ENCODE measurements around the gene SCUBE1.

Gene SCUBE1

GRCh38 chr22:43297270-43298061, 45.7 kb downstream of the SCUBE1 start:
- H3K9ac ChIP-seq (ENCODE audit: low read depth, low read length): no peak overlapping the region
- no peaks in the 10 kb centered on the region for H3K4me1 ChIP-seq (ENCODE audit: insufficient read depth, low read length)
- H3K4me3 ChIP-seq (ENCODE audit: low read length): no peak overlapping the region
- no peaks in the 10 kb centered on the region for H3K9me3 ChIP-seq (ENCODE audit: insufficient read depth, low read depth, low read length)
- no peaks in the 10 kb centered on the region for H3K36me3 ChIP-seq (ENCODE audit: insufficient read depth, low read depth, low read length)
- H3K27ac ChIP-seq (ENCODE audit: low read length): no peak overlapping the region
- H3K27me3 ChIP-seq (ENCODE audit: insufficient read depth, low read length): no peaks in the 10 kb centered on the region

GRCh38 chr22:43296276-43296902, 46.8 kb downstream of the SCUBE1 start:
- no peaks in the 10 kb centered on the region for H3K27me3 ChIP-seq (ENCODE audit: insufficient read depth, low read length)
- no peak overlapping the region for H3K27ac ChIP-seq (ENCODE audit: low read length)
- no peaks in the 10 kb centered on the region for H3K9me3 ChIP-seq (ENCODE audit: insufficient read depth, low read depth, low read length)
- H3K36me3 ChIP-seq (ENCODE audit: insufficient read depth, low read depth, low read length): no peaks in the 10 kb centered on the region
- H3K9ac ChIP-seq (ENCODE audit: low read depth, low read length): no peak overlapping the region
- H3K4me3 ChIP-seq (ENCODE audit: low read length): no peak overlapping the region
- H3K4me1 ChIP-seq (ENCODE audit: insufficient read depth, low read length): no peaks in the 10 kb centered on the region

- H3K4me1 ChIP-seq (ENCODE audit: insufficient read depth, low read length): no peaks in the 10 kb centered on the region
- H3K4me3 ChIP-seq (ENCODE audit: low read length): no peak overlapping the region
- H3K9ac ChIP-seq (ENCODE audit: low read depth, low read length): no peak overlapping the region
- no peak overlapping the region for H3K27ac ChIP-seq (ENCODE audit: low read length)
- H3K9me3 ChIP-seq (ENCODE audit: insufficient read depth, low read depth, low read length): no peaks in the 10 kb centered on the region
- H3K36me3 ChIP-seq (ENCODE audit: insufficient read depth, low read depth, low read length): no peaks in the 10 kb centered on the region
- no peaks in the 10 kb centered on the region for H3K27me3 ChIP-seq (ENCODE audit: insufficient read depth, low read length)
These were observed 47.5 kb downstream of the SCUBE1 start for GRCh38 chr22:43295660-43296059.

- no peaks in the 10 kb centered on the region for H3K36me3 ChIP-seq (ENCODE audit: insufficient read depth, low read depth, low read length)
- no peaks in the 10 kb centered on the region for H3K4me1 ChIP-seq (ENCODE audit: insufficient read depth, low read length)
- no peak overlapping the region for H3K27ac ChIP-seq (ENCODE audit: low read length)
- H3K9me3 ChIP-seq (ENCODE audit: insufficient read depth, low read depth, low read length): no peaks in the 10 kb centered on the region
- no peak overlapping the region for H3K4me3 ChIP-seq (ENCODE audit: low read length)
- no peaks in the 10 kb centered on the region for H3K27me3 ChIP-seq (ENCODE audit: insufficient read depth, low read length)
- no peak overlapping the region for H3K9ac ChIP-seq (ENCODE audit: low read depth, low read length)
These were observed 48.0 kb downstream of the SCUBE1 start for GRCh38 chr22:43295173-43295572.

- H3K27me3 ChIP-seq (ENCODE audit: insufficient read depth, low read length): no peaks in the 10 kb centered on the region
- H3K9ac ChIP-seq (ENCODE audit: low read depth, low read length): no peak overlapping the region
- H3K36me3 ChIP-seq (ENCODE audit: insufficient read depth, low read depth, low read length): no peaks in the 10 kb centered on the region
- no peak overlapping the region for H3K4me3 ChIP-seq (ENCODE audit: low read length)
- H3K9me3 ChIP-seq (ENCODE audit: insufficient read depth, low read depth, low read length): no peaks in the 10 kb centered on the region
- no peak overlapping the region for H3K27ac ChIP-seq (ENCODE audit: low read length)
- H3K4me1 ChIP-seq (ENCODE audit: insufficient read depth, low read length): peaks cover 4% of the 10 kb centered on the region; the same call in 1 of the 2 replicates
These were observed 49.3 kb downstream of the SCUBE1 start for GRCh38 chr22:43293655-43294392.

- no peaks in the 10 kb centered on the region for H3K9me3 ChIP-seq (ENCODE audit: insufficient read depth, low read depth, low read length)
These were observed 49.9 kb downstream of the SCUBE1 start for GRCh38 chr22:43293259-43293654.

GRCh38 chr22:43292630-43293018, 50.5 kb downstream of the SCUBE1 start:
- no peak overlapping the region for H3K4me3 ChIP-seq (ENCODE audit: low read length)
- no peaks in the 10 kb centered on the region for H3K9me3 ChIP-seq (ENCODE audit: insufficient read depth, low read depth, low read length)
- peaks cover 5% of the 10 kb centered on the region; the same call in 1 of the 2 replicates for H3K4me1 ChIP-seq (ENCODE audit: insufficient read depth, low read length)
- no peak overlapping the region for H3K9ac ChIP-seq (ENCODE audit: low read depth, low read length)
- no peaks in the 10 kb centered on the region for H3K36me3 ChIP-seq (ENCODE audit: insufficient read depth, low read depth, low read length)
- no peak overlapping the region for H3K27ac ChIP-seq (ENCODE audit: low read length)
- H3K27me3 ChIP-seq (ENCODE audit: insufficient read depth, low read length): no peaks in the 10 kb centered on the region

More at GRCh38 chr22:43293259-43293654, 49.9 kb downstream of the SCUBE1 start:
- peaks cover 5% of the 10 kb centered on the region; the same call in 1 of the 2 replicates for H3K4me1 ChIP-seq (ENCODE audit: insufficient read depth, low read length)
- no peaks in the 10 kb centered on the region for H3K27me3 ChIP-seq (ENCODE audit: insufficient read depth, low read length)
- no peak overlapping the region for H3K4me3 ChIP-seq (ENCODE audit: low read length)
- no peaks in the 10 kb centered on the region for H3K36me3 ChIP-seq (ENCODE audit: insufficient read depth, low read depth, low read length)
- no peak overlapping the region for H3K27ac ChIP-seq (ENCODE audit: low read length)
- no peak overlapping the region for H3K9ac ChIP-seq (ENCODE audit: low read depth, low read length)

GRCh38 chr22:43291381-43291780, 51.8 kb downstream of the SCUBE1 start:
- Histone ChIP-seq H3K4me3 (ENCODE audit: low read length) (no peak overlapping the region), H3K9me3 (ENCODE audit: insufficient read depth, low read depth, low read length) (no peaks in the 10 kb centered on the region), H3K27me3 (ENCODE audit: insufficient read depth, low read length) (no peaks in the 10 kb centered on the region), H3K4me1 (ENCODE audit: insufficient read depth, low read length) (peaks cover 5% of the 10 kb centered on the region; the same call in 1 of the 2 replicates), H3K27ac (ENCODE audit: low read length) (no peak overlapping the region), H3K9ac (ENCODE audit: low read depth, low read length) (no peak overlapping the region), H3K36me3 (ENCODE audit: insufficient read depth, low read depth, low read length) (no peaks in the 10 kb centered on the region)

- no peaks in the 10 kb centered on the region for H3K36me3 ChIP-seq (ENCODE audit: insufficient read depth, low read depth, low read length)
- H3K4me1 ChIP-seq (ENCODE audit: insufficient read depth, low read length): peaks cover 5% of the 10 kb centered on the region; the same call in 1 of the 2 replicates
- no peak overlapping the region for H3K27ac ChIP-seq (ENCODE audit: low read length)
- no peaks in the 10 kb centered on the region for H3K27me3 ChIP-seq (ENCODE audit: insufficient read depth, low read length)
- H3K9ac ChIP-seq (ENCODE audit: low read depth, low read length): no peak overlapping the region
- no peaks in the 10 kb centered on the region for H3K9me3 ChIP-seq (ENCODE audit: insufficient read depth, low read depth, low read length)
- no peak overlapping the region for H3K4me3 ChIP-seq (ENCODE audit: low read length)
These were observed 53.0 kb downstream of the SCUBE1 start for GRCh38 chr22:43289976-43290721.

- Histone ChIP-seq H3K27me3 (ENCODE audit: insufficient read depth, low read length) (no peaks in the 10 kb centered on the region), H3K4me1 (ENCODE audit: insufficient read depth, low read length) (peaks cover 5% of the 10 kb centered on the region; the same call in 1 of the 2 replicates), H3K9me3 (ENCODE audit: insufficient read depth, low read depth, low read length) (no peaks in the 10 kb centered on the region), H3K4me3 (ENCODE audit: low read length) (no peak overlapping the region), H3K9ac (ENCODE audit: low read depth, low read length) (no peak overlapping the region), H3K27ac (ENCODE audit: low read length) (no peak overlapping the region), H3K36me3 (ENCODE audit: insufficient read depth, low read depth, low read length) (no peaks in the 10 kb centered on the region)
These were observed 53.6 kb downstream of the SCUBE1 start for GRCh38 chr22:43289531-43289963.

GRCh38 chr22:43288807-43289420, 54.3 kb downstream of the SCUBE1 start:
- H3K4me1 ChIP-seq (ENCODE audit: insufficient read depth, low read length): peaks cover 5% of the 10 kb centered on the region; the same call in 1 of the 2 replicates
- H3K36me3 ChIP-seq (ENCODE audit: insufficient read depth, low read depth, low read length): no peaks in the 10 kb centered on the region
- 0 out of 2 replicates have a peak overlapping the region, but pooled peaks have one; percentile 22 for H3K9ac ChIP-seq (ENCODE audit: low read depth, low read length)
- H3K9me3 ChIP-seq (ENCODE audit: insufficient read depth, low read depth, low read length): no peaks in the 10 kb centered on the region
- no peaks in the 10 kb centered on the region for H3K27me3 ChIP-seq (ENCODE audit: insufficient read depth, low read length)
- H3K27ac ChIP-seq (ENCODE audit: low read length): no peak overlapping the region
- no peak overlapping the region for H3K4me3 ChIP-seq (ENCODE audit: low read length)
